Body of pancreas (tissue), 4 donors: ENCODE data around the gene CDC27.

ENCODE experiments used
- POLR2A ChIP-seq, 3 donors: fragments of 450-650 bp; IDR thresholded peaks; one replicate each; pipeline ENCODE4 v1.6.1; 2016; ENCODE audit warnings: antibody characterized with exemption in 3 of 3, mild to moderate bottlenecking in 2 of 3
- TF ChIP-seq, protein P1 (sequence below), 7 experiments: fragments of 450-650 bp in 4 of 7; fragments of 200-600 bp in 3 of 7; sonication (generic) in 3 of 7; IDR thresholded peaks; one replicate each; pipeline ENCODE4 v1.5.1; 2016 to 2019; ENCODE audit warnings: antibody characterized with exemption in 7 of 7

DNA sequence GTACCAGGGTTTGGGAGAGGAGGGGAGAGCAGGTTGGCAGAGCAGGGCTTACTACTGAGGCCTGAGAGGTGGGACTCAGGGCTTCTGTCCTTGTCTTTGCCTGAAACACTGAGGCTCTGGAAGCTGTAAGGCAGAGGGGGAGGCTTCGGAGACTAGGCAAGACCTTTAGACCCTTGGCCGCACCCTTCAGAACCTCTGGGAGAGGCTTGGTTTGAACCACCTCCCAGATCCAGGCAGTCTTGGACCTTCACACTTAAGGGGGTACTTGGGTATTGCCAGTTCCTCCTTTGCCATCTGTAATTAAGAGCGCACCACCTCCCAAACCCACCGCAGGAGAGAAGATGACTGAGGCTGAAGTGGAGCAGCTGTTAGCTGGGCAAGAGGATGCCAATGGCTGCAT is 33.0 kb upstream of the CDC27 start:
- TF ChIP-seq, protein P1, sequence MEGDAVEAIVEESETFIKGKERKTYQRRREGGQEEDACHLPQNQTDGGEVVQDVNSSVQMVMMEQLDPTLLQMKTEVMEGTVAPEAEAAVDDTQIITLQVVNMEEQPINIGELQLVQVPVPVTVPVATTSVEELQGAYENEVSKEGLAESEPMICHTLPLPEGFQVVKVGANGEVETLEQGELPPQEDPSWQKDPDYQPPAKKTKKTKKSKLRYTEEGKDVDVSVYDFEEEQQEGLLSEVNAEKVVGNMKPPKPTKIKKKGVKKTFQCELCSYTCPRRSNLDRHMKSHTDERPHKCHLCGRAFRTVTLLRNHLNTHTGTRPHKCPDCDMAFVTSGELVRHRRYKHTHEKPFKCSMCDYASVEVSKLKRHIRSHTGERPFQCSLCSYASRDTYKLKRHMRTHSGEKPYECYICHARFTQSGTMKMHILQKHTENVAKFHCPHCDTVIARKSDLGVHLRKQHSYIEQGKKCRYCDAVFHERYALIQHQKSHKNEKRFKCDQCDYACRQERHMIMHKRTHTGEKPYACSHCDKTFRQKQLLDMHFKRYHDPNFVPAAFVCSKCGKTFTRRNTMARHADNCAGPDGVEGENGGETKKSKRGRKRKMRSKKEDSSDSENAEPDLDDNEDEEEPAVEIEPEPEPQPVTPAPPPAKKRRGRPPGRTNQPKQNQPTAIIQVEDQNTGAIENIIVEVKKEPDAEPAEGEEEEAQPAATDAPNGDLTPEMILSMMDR (IDR thresholded peaks at IDR 0.05) = no peak
- no peak for TF ChIP-seq POLR2A (IDR thresholded peaks at IDR 0.05)
